Ishikawa (cell line): ENCODE results near the gene EFHC1.

Experiments
- CEBPB ChIP-seq: IDR thresholded peaks from 2 replicates; pipeline ENCODE4 v1.6.1; 2012
- CREB1 ChIP-seq: IDR thresholded peaks from 2 replicates; pipeline ENCODE4 v1.6.1; 2012; ENCODE audit warnings: low read depth
- EGR1 ChIP-seq: IDR thresholded peaks from 2 replicates; pipeline ENCODE4 v1.6.1; 2012
- EP300 ChIP-seq: IDR thresholded peaks from 2 replicates; pipeline ENCODE4 v1.6.1; 2012; ENCODE audit warnings: borderline replicate concordance
- FOXM1 ChIP-seq: IDR thresholded peaks from 2 replicates; pipeline ENCODE4 v1.6.1; 2012; ENCODE audit warnings: low read depth, borderline replicate concordance
- MAX ChIP-seq: IDR thresholded peaks from 2 replicates; pipeline ENCODE4 v1.6.1; 2012
- NFIC ChIP-seq: IDR thresholded peaks from 2 replicates; pipeline ENCODE4 v1.6.1; 2012
- RAD21 ChIP-seq: IDR thresholded peaks from 2 replicates; pipeline ENCODE4 v1.6.1; 2012; ENCODE audit warnings: low read depth
- REST ChIP-seq: IDR thresholded peaks from 2 replicates; pipeline ENCODE4 v1.6.1; 2012; ENCODE audit warnings: low read depth, mild to moderate bottlenecking
- TAF1 ChIP-seq: IDR thresholded peaks from 2 replicates; pipeline ENCODE4 v1.6.1; 2012; ENCODE audit warnings: low read depth, mild to moderate bottlenecking
- TCF12 ChIP-seq: IDR thresholded peaks from 2 replicates; pipeline ENCODE4 v1.6.1; 2012; ENCODE audit warnings: low read depth
- TEAD4 ChIP-seq: IDR thresholded peaks from 2 replicates; pipeline ENCODE4 v1.6.1; 2012
- USF1 ChIP-seq: IDR thresholded peaks from 2 replicates; pipeline ENCODE4 v1.6.1; 2012
- YY1 ChIP-seq: IDR thresholded peaks from 2 replicates; pipeline ENCODE4 v1.6.1; 2012; ENCODE audit warnings: low read depth
- ZBTB7A ChIP-seq: IDR thresholded peaks from 2 replicates; pipeline ENCODE4 v1.6.1; 2012; ENCODE audit warnings: low read depth

The EFHC1 gene

GRCh38 chr6:52504782-52505136 lies 84.6 kb downstream of the EFHC1 start:
- no peak for TF ChIP-seq CREB1
- no peak for TF ChIP-seq RAD21
- TF ChIP-seq EP300 = no peak
- no peak for TF ChIP-seq NFIC
- no peak for TF ChIP-seq EGR1
- TF ChIP-seq REST = no peak
- TF ChIP-seq TEAD4 = no peak
- no peak for TF ChIP-seq ZBTB7A
- no peak for TF ChIP-seq TCF12
- TF ChIP-seq FOXM1 = no peak
- TF ChIP-seq YY1 = no peak
- no peak for TF ChIP-seq CEBPB
- no peak for TF ChIP-seq USF1
- TF ChIP-seq TAF1 = no peak
- no peak for TF ChIP-seq MAX

- no peak for TF ChIP-seq EGR1
- TF ChIP-seq CREB1 = no peak
- TF ChIP-seq ZBTB7A = no peak
- TF ChIP-seq TAF1 = no peak
- TF ChIP-seq TCF12 = no peak
- TF ChIP-seq EP300 = no peak
- no peak for TF ChIP-seq MAX
- TF ChIP-seq YY1 = no peak
- TF ChIP-seq RAD21 = no peak
- no peak for TF ChIP-seq TEAD4
- no peak for TF ChIP-seq USF1
Measured at GRCh38 chr6:52505726-52506409, 85.7 kb downstream of the EFHC1 start.

DNA sequence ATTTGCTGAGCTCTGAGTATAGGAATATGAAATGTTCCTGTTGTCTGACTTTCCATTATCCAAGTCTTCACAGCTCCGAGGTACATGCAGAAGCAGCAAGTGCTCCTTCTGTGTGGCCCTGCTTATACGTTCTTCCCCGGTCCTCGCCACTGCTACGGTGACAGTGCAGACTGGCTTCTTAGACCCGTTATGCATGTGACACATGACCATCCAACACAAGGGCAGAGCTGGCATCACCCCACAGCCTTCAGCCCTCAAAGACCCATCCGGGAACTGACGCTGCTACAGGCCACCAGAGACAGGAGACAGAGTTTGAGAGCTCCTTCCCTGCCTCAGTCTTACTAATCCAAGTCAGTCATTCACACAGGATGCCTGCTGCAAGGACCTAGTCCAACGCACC lies 86.3 kb downstream of the EFHC1 start:
- TF ChIP-seq TAF1 = no peak
- no peak for TF ChIP-seq TCF12
- TF ChIP-seq ZBTB7A = no peak
- TF ChIP-seq EGR1 = no peak
- TF ChIP-seq TEAD4 = no peak
- TF ChIP-seq EP300 = no peak
- TF ChIP-seq MAX = no peak
- TF ChIP-seq REST = no peak
- no peak for TF ChIP-seq CREB1
- TF ChIP-seq NFIC = no peak
- TF ChIP-seq CEBPB = no peak
- TF ChIP-seq RAD21 = no peak
- no peak for TF ChIP-seq USF1
- TF ChIP-seq FOXM1 = no peak
- TF ChIP-seq YY1 = no peak

DNA sequence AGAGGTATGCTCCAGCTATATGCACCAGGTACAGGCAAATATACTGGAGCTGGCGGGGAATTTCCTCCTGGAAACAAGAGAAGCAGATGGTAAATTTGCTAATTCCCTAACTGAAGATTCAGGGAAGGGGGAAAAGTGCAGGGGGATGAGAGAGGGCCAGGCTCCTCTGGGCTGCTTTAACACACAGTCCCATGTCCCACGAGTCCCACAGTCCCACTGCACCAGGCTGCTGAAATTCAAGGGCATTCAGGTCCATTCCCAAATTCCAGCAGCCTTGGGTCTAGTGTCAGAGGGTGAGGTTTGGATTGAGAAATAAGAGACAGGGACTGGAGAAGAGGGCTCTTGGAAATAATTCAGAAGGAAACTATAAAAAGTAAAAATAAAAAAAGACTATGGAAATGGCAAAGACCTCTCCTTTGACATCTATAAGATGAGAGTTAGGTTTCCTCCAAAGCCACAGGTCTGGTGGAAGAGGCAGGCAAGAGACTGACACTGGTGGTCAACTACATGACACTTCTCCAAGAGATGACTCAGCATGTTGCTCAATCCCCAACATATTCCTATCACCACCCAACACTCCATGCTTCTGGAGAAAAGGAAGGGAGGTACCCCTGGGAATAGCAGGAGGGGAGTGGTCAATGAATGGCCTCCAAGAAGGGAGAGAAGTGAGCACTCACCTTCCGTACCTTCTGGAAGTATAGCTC lies 87.6 kb downstream of the EFHC1 start:
- TF ChIP-seq FOXM1 = no peak
- TF ChIP-seq NFIC = no peak
- TF ChIP-seq TCF12 = no peak
- TF ChIP-seq RAD21 = no peak
- no peak for TF ChIP-seq ZBTB7A
- TF ChIP-seq USF1 = no peak
- no peak for TF ChIP-seq EGR1
- TF ChIP-seq TAF1 = no peak
- no peak for TF ChIP-seq CREB1
- no peak for TF ChIP-seq YY1
- TF ChIP-seq CEBPB = no peak
- no peak for TF ChIP-seq EP300
- no peak for TF ChIP-seq REST
- no peak for TF ChIP-seq MAX
- no peak for TF ChIP-seq TEAD4
